CD4-positive, CD25-positive, alpha-beta regulatory T cell (primary cell): ENCODE measurements around the gene DBH. TPM values are rescaled to one million over a fixed set of nuclear protein-coding genes. Genes with fewer than 3 reads are reported as not detected.
A peak's percentile ranks its signal among the peaks of the same experiment; 100 is the strongest.

Source experiments
- ATAC-seq, 2 donors: fragments of 150-1000 bp; cut with Tn5 transposase; one replicate each; pipeline ENCODE4 v1.10.0; 2021; ENCODE audit warnings: low read depth in 2 of 2, moderate number of reproducible peaks in 2 of 2, moderate library complexity in 1 of 2
- DNase-seq, 3 donors: peaks; one replicate each; pipeline versions ENCODE4 v3.0.0 to v3.0.0-alpha.2; 2012 to 2022; ENCODE audit warnings: mixed read lengths in 1 of 3
- H3K27ac ChIP-seq: one replicate; pipeline ENCODE4 v1.7.0; 2013; ENCODE audit warnings: mild to moderate bottlenecking, low read length; ENCODE audit not compliant: insufficient read depth, poor library complexity, severe bottlenecking
- H3K27me3 ChIP-seq: one replicate; pipeline ENCODE4 v1.7.0; 2013; ENCODE audit warnings: low read length; ENCODE audit not compliant: control insufficient read depth, insufficient read depth
- H3K36me3 ChIP-seq: one replicate; pipeline ENCODE4 v1.7.0; 2013; ENCODE audit warnings: mild to moderate bottlenecking, low read length, moderate library complexity; ENCODE audit not compliant: control insufficient read depth, insufficient read depth
- H3K4me1 ChIP-seq: 2 replicates; pipeline ENCODE4 v1.7.0; 2013; ENCODE audit warnings: mild to moderate bottlenecking, low read length; ENCODE audit not compliant: insufficient read depth, control insufficient read depth, poor library complexity, severe bottlenecking
- H3K4me3 ChIP-seq: one replicate; pipeline ENCODE4 v1.7.0; 2013; ENCODE audit warnings: low read depth, mild to moderate bottlenecking, low read length, moderate library complexity
- H3K9me3 ChIP-seq, 2 experiments: 1 replicate in 1 of 2; 2 replicates in 1 of 2; pipeline ENCODE4 v1.7.0; 2013; ENCODE audit warnings: low read length in 2 of 2, mild to moderate bottlenecking in 1 of 2, moderate library complexity in 1 of 2; ENCODE audit not compliant: control insufficient read depth in 2 of 2
- H3K27ac Mint-ChIP-seq, 3 donors: one replicate each; pipeline ENCODE4 v1.8.0; 2020 to 2022; ENCODE audit warnings: mild to moderate bottlenecking in 3 of 3, mixed read lengths in 3 of 3, moderate library complexity in 2 of 3
- H3K27me3 Mint-ChIP-seq: one replicate; pipeline ENCODE4 v1.8.0; 2022; ENCODE audit warnings: mild to moderate bottlenecking, mixed read lengths
- H3K36me3 Mint-ChIP-seq: one replicate; pipeline ENCODE4 v1.8.0; 2020; ENCODE audit warnings: mixed read lengths
- H3K4me1 Mint-ChIP-seq, 4 donors: one replicate each; pipeline ENCODE4 v1.8.0; 2020 to 2022; ENCODE audit warnings: mixed read lengths in 4 of 4, mild to moderate bottlenecking in 1 of 4
- H3K4me3 Mint-ChIP-seq, 4 donors: one replicate each; pipeline ENCODE4 v1.8.0; 2020 to 2022; ENCODE audit warnings: mild to moderate bottlenecking in 4 of 4, mixed read lengths in 4 of 4, moderate library complexity in 3 of 4
- H3K9me3 Mint-ChIP-seq, 7 donors: one replicate each; pipeline ENCODE4 v1.8.0; 2020 to 2022; ENCODE audit warnings: mixed read lengths in 7 of 7, mild to moderate bottlenecking in 3 of 7, moderate library complexity in 2 of 7
- polyA plus RNA-seq, 4 donors: library from polyadenylated mRNA; unstranded; fragments of 300-500 nt; fragmentation: Illumina TruSeq; gene quantifications; one replicate each; pipeline ENCODE4 v1.2.3, GENCODE V29; 2021
- total RNA-seq: library from RNA; stranded (reverse); gene quantifications from one replicate; pipeline ENCODE4 v1.2.3, GENCODE V29; 2022

DBH gene
- total and polyA plus RNA-seq, 5 donors from 2014 or later, result 0.12 TPM; not detected in 4

DNA sequence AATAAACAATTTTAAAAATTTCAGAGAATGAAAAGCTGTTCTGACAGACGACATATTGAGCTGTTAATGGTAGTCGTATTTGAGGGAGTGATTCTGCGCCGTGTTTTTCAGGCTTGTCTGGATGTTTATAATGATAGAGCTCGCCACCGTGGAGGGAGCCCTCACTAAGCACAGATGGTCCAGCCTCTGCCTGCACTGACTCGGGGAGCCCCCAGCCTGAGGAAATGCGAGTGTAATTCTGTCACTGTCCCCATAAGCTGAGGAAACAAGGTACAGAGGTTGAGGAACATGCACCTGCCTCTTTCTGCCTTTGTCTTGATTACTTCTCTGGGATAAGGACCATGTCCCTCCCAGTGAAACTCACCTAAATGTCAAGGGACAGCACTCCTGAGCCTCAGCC is 7.4 kb upstream of the DBH start:
- Histone ChIP-seq H3K4me1 (no peaks in the 10 kb centered on the region), H3K9me3 (peaks cover 6 to 13% of the 10 kb centered on the region in 2 experiments), H3K36me3 (no peaks in the 10 kb centered on the region), H3K27ac (no peak overlapping the region), H3K4me3 (no peak overlapping the region), H3K27me3 (no peaks in the 10 kb centered on the region)
- ATAC-seq (no peak), DNase-seq (no peak)
- H3K36me3 Mint-ChIP-seq, result no peaks in the 10 kb centered on the region
- no peaks in the 10 kb centered on the region for H3K4me1 Mint-ChIP-seq
- no peak overlapping the region for H3K4me3 Mint-ChIP-seq
- H3K27me3 Mint-ChIP-seq, result peaks cover 7% of the 10 kb centered on the region
- H3K27ac Mint-ChIP-seq, result no peak overlapping the region
- H3K9me3 Mint-ChIP-seq, result peaks cover 0 to 16% (median 5%) of the 10 kb centered on the region in 7 donors

GRCh38 chr9:133629221-133630110 is 6.7 kb upstream of the DBH start:
- no peaks in the 10 kb centered on the region for H3K4me1 Mint-ChIP-seq
- H3K4me1 ChIP-seq, result no peaks in the 10 kb centered on the region
- DNase-seq, result no peak
- no peaks in the 10 kb centered on the region for H3K36me3 ChIP-seq
- no peak for ATAC-seq
- H3K36me3 Mint-ChIP-seq, result no peaks in the 10 kb centered on the region
- H3K27ac ChIP-seq, result no peak overlapping the region
- no peak overlapping the region for H3K27ac Mint-ChIP-seq
- no peaks in the 10 kb centered on the region for H3K27me3 ChIP-seq
- H3K4me3 ChIP-seq, result no peak overlapping the region
- peaks cover 0 to 16% (median 5%) of the 10 kb centered on the region in 7 donors for H3K9me3 Mint-ChIP-seq
- H3K9me3 ChIP-seq, result peaks cover 6 to 13% of the 10 kb centered on the region in 2 experiments
- H3K27me3 Mint-ChIP-seq, result peaks cover 10% of the 10 kb centered on the region
- no peak overlapping the region for H3K4me3 Mint-ChIP-seq

- Mint-ChIP-seq H3K4me3 (no peak overlapping the region), H3K36me3 (no peaks in the 10 kb centered on the region), H3K9me3 (peaks cover 0 to 13% (median 5%) of the 10 kb centered on the region in 7 donors), H3K27ac (no peak overlapping the region), H3K27me3 (peaks cover 10% of the 10 kb centered on the region), H3K4me1 (no peaks in the 10 kb centered on the region)
- Histone ChIP-seq H3K27ac (no peak overlapping the region), H3K4me1 (no peaks in the 10 kb centered on the region), H3K9me3 (peaks cover under 1 to 6% of the 10 kb centered on the region in 2 experiments), H3K27me3 (no peaks in the 10 kb centered on the region), H3K36me3 (no peaks in the 10 kb centered on the region), H3K4me3 (no peak overlapping the region)
- DNase-seq (no peak), ATAC-seq (no peak)
Observed at GRCh38 chr9:133631111-133631510, 5.1 kb upstream of the DBH start.

GRCh38 chr9:133632806-133633680 is 3.1 kb upstream of the DBH start:
- Mint-ChIP-seq H3K4me3 (no peak overlapping the region), H3K9me3 (peaks cover 0 to 3% (median 0%) of the 10 kb centered on the region in 7 donors), H3K27me3 (peaks cover 8% of the 10 kb centered on the region), H3K27ac (no peak overlapping the region), H3K36me3 (no peaks in the 10 kb centered on the region), H3K4me1 (no peaks in the 10 kb centered on the region)
- H3K27ac ChIP-seq, result no peak overlapping the region
- H3K4me1 ChIP-seq, result no peaks in the 10 kb centered on the region
- H3K27me3 ChIP-seq, result no peaks in the 10 kb centered on the region
- ATAC-seq (no peak), DNase-seq (no peak)
- H3K36me3 ChIP-seq, result no peaks in the 10 kb centered on the region
- H3K4me3 ChIP-seq, result no peak overlapping the region
- no peaks in the 10 kb centered on the region for H3K9me3 ChIP-seq

- Histone ChIP-seq H3K27ac (no peak overlapping the region), H3K4me3 (no peak overlapping the region), H3K27me3 (no peaks in the 10 kb centered on the region), H3K9me3 (no peaks in the 10 kb centered on the region), H3K4me1 (no peaks in the 10 kb centered on the region), H3K36me3 (no peaks in the 10 kb centered on the region)
- H3K9me3 Mint-ChIP-seq, result peaks cover 0 to 3% (median 0%) of the 10 kb centered on the region in 7 donors
- no peak for ATAC-seq
- no peaks in the 10 kb centered on the region for H3K36me3 Mint-ChIP-seq
- no peak for DNase-seq
- H3K27me3 Mint-ChIP-seq, result peaks cover 8% of the 10 kb centered on the region
- no peak overlapping the region for H3K4me3 Mint-ChIP-seq
- H3K27ac Mint-ChIP-seq, result no peak overlapping the region
- H3K4me1 Mint-ChIP-seq, result no peaks in the 10 kb centered on the region
Observed at GRCh38 chr9:133633681-133634080, 2.5 kb upstream of the DBH start.

DNA sequence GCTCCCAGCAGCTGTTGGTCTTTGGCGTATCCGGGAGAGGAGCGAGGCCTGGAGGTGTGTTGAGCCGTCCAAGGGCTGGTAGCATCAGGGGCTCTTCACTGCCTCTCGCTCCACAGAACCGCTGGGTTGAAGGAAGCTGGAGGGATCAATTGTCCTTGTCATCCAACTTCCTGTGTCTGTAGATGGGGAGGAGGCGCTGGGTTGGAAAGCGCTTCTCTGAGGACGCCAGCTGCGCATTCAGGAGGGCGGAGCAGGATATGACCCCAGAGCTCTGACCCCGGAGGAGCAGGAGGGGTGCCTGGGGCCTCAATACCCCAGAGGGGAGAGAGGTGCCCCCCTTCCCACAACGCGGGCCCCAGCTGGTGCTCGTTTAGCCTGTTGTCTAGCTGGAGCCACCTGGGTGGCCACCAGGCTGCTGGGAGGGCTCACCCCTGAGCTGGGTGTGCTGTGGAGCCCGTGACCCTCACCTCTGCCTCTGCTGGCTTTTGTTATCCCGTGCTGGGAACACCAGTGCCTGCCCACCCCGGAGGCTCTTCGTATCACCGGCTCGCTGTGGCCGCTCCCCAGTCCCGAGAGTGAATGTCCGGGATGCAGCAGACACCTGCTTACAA is 2.0 kb upstream of the DBH start:
- H3K4me3 Mint-ChIP-seq, result no peak overlapping the region
- H3K27me3 Mint-ChIP-seq, result peaks cover 8% of the 10 kb centered on the region
- Histone ChIP-seq H3K4me3 (no peak overlapping the region), H3K36me3 (no peaks in the 10 kb centered on the region), H3K9me3 (no peaks in the 10 kb centered on the region), H3K27ac (no peak overlapping the region), H3K27me3 (no peaks in the 10 kb centered on the region), H3K4me1 (no peaks in the 10 kb centered on the region)
- DNase-seq (no peak), ATAC-seq (no peak)
- H3K9me3 Mint-ChIP-seq, result no peaks in the 10 kb centered on the region
- no peak overlapping the region for H3K27ac Mint-ChIP-seq
- H3K4me1 Mint-ChIP-seq, result no peaks in the 10 kb centered on the region
- no peaks in the 10 kb centered on the region for H3K36me3 Mint-ChIP-seq

DNA sequence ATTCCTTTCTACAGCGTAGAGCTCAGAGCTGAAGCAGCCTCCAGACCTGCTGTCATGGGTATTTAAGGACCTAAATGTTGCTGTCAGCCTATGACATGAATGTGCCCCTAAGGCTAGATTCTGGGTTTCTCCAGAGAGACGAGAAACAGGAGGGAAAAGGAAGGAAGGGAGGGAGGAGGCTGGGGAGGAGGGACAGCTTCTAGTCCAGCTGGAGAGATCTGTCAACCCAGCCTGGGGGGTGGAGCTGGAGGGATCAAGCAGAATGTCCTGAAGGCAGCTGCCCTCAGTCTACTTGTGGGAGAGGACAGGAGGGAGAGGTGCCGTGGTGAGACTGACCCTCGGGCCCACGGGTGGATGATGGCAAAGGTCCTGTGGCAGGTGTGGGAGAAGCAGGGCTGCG is 1.1 kb upstream of the DBH start:
- no peak overlapping the region for H3K4me3 ChIP-seq
- no peaks in the 10 kb centered on the region for H3K4me1 ChIP-seq
- DNase-seq, result no peak
- H3K36me3 ChIP-seq, result no peaks in the 10 kb centered on the region
- Mint-ChIP-seq H3K4me3 (no peak overlapping the region), H3K27me3 (peaks cover 8% of the 10 kb centered on the region), H3K9me3 (no peaks in the 10 kb centered on the region), H3K4me1 (no peaks in the 10 kb centered on the region), H3K36me3 (no peaks in the 10 kb centered on the region), H3K27ac (peak overlapping the region in 1 of 3 donors; percentile 51)
- H3K27me3 ChIP-seq, result no peaks in the 10 kb centered on the region
- no peaks in the 10 kb centered on the region for H3K9me3 ChIP-seq
- ATAC-seq, result no peak
- H3K27ac ChIP-seq, result no peak overlapping the region
